Hepatocyte (in vitro differentiated cells): ENCODE results near the gene ANKHD1. TPM values are rescaled to one million over a fixed set of nuclear protein-coding genes. Genes with fewer than 3 reads are reported as not detected.

ENCODE experiments used
- DNase-seq: peaks from one replicate; pipeline ENCODE4 v3.0.0-alpha.2; 2016; ENCODE audit warnings: low spot score
- H2AFZ ChIP-seq: fragments of 200-600 bp; sonication (generic); 2 replicates; pipeline ENCODE4 v1.6.0; 2016; ENCODE audit warnings: antibody characterized with exemption, mild to moderate bottlenecking
- H3K27ac ChIP-seq: fragments of 200-600 bp; sonication (generic); 2 replicates; pipeline ENCODE4 v1.5.1; 2016; ENCODE audit warnings: mild to moderate bottlenecking
- H3K27me3 ChIP-seq: fragments of 200-600 bp; sonication (generic); 2 replicates; pipeline ENCODE4 v1.6.1; 2016
- H3K36me3 ChIP-seq: fragments of 200-600 bp; sonication (generic); replicated peaks from 2 replicates; pipeline ENCODE4 v1.5.1; 2016; ENCODE audit warnings: low read depth; ENCODE audit not compliant: insufficient read depth
- H3K4me1 ChIP-seq: fragments of 200-600 bp; sonication (generic); 2 replicates; pipeline ENCODE4 v1.5.1; 2016; ENCODE audit warnings: mild to moderate bottlenecking, moderate library complexity; ENCODE audit not compliant: insufficient read depth
- H3K4me2 ChIP-seq: fragments of 200-600 bp; sonication (generic); 2 replicates; pipeline ENCODE4 v1.6.0; 2016
- H3K4me3 ChIP-seq: fragments of 200-600 bp; sonication (generic); 2 replicates; pipeline ENCODE4 v1.5.1; 2016; ENCODE audit warnings: mild to moderate bottlenecking
- H3K79me2 ChIP-seq: fragments of 200-600 bp; sonication (generic); 2 replicates; pipeline ENCODE4 v1.6.0; 2017; ENCODE audit warnings: mild to moderate bottlenecking
- H3K9me2 ChIP-seq: fragments of 200-600 bp; sonication (generic); replicated peaks from 2 replicates; pipeline ENCODE4 v1.6.0; 2017; ENCODE audit warnings: mild to moderate bottlenecking; ENCODE audit not compliant: insufficient read depth
- H3K9me3 ChIP-seq: fragments of 200-600 bp; sonication (generic); 2 replicates; pipeline ENCODE4 v1.5.1; 2016; ENCODE audit warnings: low read depth, mild to moderate bottlenecking
- H4K20me1 ChIP-seq: fragments of 200-600 bp; sonication (generic); 2 replicates; pipeline ENCODE4 v1.6.0; 2016; ENCODE audit warnings: mild to moderate bottlenecking; ENCODE audit not compliant: insufficient read depth, poor library complexity, severe bottlenecking
- EZH2 ChIP-seq: fragments of 200-600 bp; sonication (generic); IDR thresholded peaks from 2 replicates; pipeline ENCODE4 v1.6.1; 2016; ENCODE audit warnings: antibody characterized with exemption, mild to moderate bottlenecking, borderline replicate concordance
- EZH2phosphoT487 ChIP-seq: fragments of 200-600 bp; sonication (generic); IDR thresholded peaks from one replicate; pipeline ENCODE4 v1.6.1; 2018; ENCODE audit warnings: antibody characterized with exemption, mild to moderate bottlenecking, low read depth, moderate library complexity; ENCODE audit not compliant: unreplicated experiment, severe bottlenecking
- WGBS: methylation state at CpG from one replicate; pipeline ENCODE4 v1.1.6; 2016; ENCODE audit warnings: low lambda C conversion rate; ENCODE audit errors: missing lambda C conversion rate; 5-methylcytosine and 5-hydroxymethylcytosine counted together
- polyA plus RNA-seq: library from polyadenylated mRNA; unstranded; fragments of >200 nt; fragmentation: Nextera tagmentation; extraction: Ambion mirVana; gene quantifications from 2 replicates; pipeline ENCODE4 v1.2.1, GENCODE V29; 2016
- total RNA-seq: library from RNA; depleted of rRNA; stranded (reverse); fragments of >200 nt; gene quantifications from 2 replicates; pipeline ENCODE4 v1.2.3, GENCODE V29; 2014
- TF ChIP-seq, protein P1 (sequence below): fragments of 200-600 bp; sonication (generic); IDR thresholded peaks from 2 replicates; pipeline ENCODE4 v1.5.1; 2016; ENCODE audit warnings: antibody characterized with exemption, mild to moderate bottlenecking; ENCODE audit not compliant: poor library complexity

ANKHD1 gene
- total and polyA plus RNA-seq, 2 experiments from 2014 or later, result 53.6 to 70.7 TPM

DNA sequence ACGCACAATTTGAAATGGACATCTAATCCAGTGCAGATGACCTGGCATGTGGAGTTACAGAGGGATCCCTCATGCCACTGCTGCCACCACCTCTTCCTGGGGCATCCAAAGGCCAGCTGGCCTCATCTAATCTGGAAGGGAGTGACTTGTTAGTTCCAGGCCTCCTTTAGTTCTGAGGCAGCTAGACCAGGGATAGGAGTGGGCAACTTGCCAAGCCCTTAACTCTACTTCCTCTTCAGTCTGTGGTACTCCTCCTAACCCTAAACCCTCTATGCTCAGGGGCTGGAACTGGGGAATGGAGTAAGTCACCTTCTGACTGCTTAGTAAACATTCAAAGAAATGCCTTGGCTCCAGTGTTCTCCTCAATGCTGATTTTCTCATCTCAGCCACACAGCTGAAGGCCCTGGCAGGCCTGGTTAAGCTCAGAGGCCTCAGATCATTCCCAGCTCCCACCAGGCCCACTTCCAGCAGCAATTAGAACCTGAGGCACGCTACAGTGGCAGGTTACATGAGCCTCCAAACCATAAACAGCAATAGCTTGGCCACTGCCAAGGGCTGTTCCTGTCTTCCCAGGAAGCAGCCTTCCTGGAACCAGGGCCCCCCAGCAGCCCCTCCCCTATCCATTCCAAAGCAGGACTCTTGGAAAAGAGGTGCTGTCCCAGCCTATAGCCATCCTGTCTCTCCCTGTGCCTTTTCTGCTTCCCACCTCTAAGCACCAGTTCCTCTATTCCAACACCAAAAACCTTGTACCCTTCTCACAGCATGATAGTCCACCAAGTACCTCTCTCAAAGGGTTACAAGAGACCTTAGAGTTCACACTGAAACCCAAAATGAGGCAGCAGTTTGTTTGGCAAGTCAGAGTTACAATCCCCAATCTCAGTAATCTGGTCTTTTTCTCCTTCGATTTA, 147.9 kb downstream of the ANKHD1 start:
- 82% methylated on average over 3 of the region's 3 CpGs for WGBS
- Histone ChIP-seq H3K9me2 (no peaks in the 10 kb centered on the region), H3K36me3 (no peaks in the 10 kb centered on the region), H3K27me3 (no peaks in the 10 kb centered on the region), H4K20me1 (peaks cover 4% of the 10 kb centered on the region), H3K9me3 (no peaks in the 10 kb centered on the region), H2AFZ (no peak overlapping the region), H3K79me2 (peaks cover 22% of the 10 kb centered on the region), H3K4me3 (no peak overlapping the region), H3K4me2 (no peak overlapping the region), H3K27ac (peak overlapping the region; percentile 76), H3K4me1 (peaks cover 23% of the 10 kb centered on the region)
- TF ChIP-seq, protein P1, sequence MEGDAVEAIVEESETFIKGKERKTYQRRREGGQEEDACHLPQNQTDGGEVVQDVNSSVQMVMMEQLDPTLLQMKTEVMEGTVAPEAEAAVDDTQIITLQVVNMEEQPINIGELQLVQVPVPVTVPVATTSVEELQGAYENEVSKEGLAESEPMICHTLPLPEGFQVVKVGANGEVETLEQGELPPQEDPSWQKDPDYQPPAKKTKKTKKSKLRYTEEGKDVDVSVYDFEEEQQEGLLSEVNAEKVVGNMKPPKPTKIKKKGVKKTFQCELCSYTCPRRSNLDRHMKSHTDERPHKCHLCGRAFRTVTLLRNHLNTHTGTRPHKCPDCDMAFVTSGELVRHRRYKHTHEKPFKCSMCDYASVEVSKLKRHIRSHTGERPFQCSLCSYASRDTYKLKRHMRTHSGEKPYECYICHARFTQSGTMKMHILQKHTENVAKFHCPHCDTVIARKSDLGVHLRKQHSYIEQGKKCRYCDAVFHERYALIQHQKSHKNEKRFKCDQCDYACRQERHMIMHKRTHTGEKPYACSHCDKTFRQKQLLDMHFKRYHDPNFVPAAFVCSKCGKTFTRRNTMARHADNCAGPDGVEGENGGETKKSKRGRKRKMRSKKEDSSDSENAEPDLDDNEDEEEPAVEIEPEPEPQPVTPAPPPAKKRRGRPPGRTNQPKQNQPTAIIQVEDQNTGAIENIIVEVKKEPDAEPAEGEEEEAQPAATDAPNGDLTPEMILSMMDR, result no peak
- TF ChIP-seq EZH2phosphoT487, result no peak
- DNase-seq, result peak; percentile 53

DNA sequence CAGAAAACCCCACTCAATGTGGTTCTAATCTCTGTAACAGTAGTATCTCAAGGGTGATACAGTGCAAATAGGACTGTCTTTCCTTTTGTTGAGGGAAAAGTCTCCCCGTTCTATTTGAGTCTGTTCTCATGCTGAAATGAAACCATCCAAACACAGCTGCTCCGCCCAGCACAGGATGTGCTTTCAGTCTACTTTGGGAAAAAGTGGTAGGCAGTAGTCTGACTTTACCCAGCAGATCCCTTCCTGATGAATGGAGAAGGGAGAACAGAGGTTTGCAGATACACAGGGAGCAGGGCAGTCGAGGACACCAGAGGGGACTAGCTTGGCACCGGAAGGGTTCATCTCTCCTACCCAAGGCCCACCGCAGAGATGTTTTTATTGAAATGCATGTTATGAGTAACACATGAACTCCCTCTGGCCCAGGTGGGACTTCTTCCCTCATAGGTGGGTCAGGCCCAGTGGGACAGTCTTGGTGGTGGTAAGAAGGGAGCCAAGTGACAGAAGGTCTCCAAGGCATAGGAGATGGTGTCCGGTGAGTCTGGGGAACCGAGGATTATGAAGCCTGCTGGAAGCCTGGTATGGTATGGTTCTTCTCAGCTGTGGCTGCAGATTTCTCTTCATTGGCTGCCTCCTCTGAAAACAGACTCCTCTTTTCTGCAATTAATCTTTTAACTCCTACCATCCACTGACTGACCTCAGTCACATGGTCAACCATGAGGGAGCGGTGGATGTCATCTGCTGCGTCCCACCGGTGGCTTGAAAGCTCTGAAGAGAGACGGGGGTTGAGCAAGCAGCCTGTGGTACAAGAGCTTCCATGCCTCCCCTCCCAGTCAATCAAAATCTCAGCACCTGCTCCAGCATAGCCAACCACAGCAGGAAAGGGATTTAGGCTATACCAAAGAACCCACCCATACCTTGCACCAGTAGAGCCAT, 148.8 kb downstream of the ANKHD1 start:
- Histone ChIP-seq H2AFZ (no peak overlapping the region), H3K4me2 (no peak overlapping the region), H3K4me3 (no peak overlapping the region), H3K36me3 (no peaks in the 10 kb centered on the region), H3K9me3 (no peaks in the 10 kb centered on the region), H4K20me1 (peaks cover 5% of the 10 kb centered on the region), H3K27me3 (no peaks in the 10 kb centered on the region), H3K9me2 (no peaks in the 10 kb centered on the region), H3K27ac (peak overlapping the region; percentile 76), H3K79me2 (peaks cover 31% of the 10 kb centered on the region), H3K4me1 (peaks cover 24% of the 10 kb centered on the region)
- 94% methylated on average over 11 of the region's 11 CpGs for WGBS
- TF ChIP-seq EZH2phosphoT487 (no peak), EZH2 (no peak)
- TF ChIP-seq, protein P1, result no peak
- no peak for DNase-seq

DNA sequence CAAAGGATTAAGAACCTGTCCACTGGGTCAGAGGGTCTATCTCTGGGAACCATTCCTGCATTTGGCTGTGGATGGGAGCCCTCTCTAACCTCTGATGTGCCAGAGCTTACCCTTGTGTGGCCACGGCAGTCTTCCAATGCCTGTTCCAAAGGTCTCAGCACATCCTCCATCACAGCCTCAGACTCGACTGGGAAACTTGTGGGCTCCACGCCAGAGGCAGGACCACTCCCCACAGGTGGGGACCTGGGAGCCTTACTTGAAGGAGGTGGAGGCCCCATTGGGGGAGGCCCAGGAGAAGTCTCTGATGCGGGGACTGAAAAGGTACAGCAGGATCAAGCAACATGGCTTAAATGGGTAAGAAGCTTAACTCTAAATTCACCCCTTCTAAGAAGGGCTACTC, 150.2 kb downstream of the ANKHD1 start:
- H3K9me3 ChIP-seq, result no peaks in the 10 kb centered on the region
- no peak overlapping the region for H2AFZ ChIP-seq
- no peak overlapping the region for H3K4me3 ChIP-seq
- no peak overlapping the region for H3K4me2 ChIP-seq
- H3K27me3 ChIP-seq, result no peaks in the 10 kb centered on the region
- H3K36me3 ChIP-seq, result no peaks in the 10 kb centered on the region
- peaks cover 5% of the 10 kb centered on the region for H4K20me1 ChIP-seq
- peaks cover 46% of the 10 kb centered on the region for H3K79me2 ChIP-seq
- TF ChIP-seq, protein P1, result no peak
- no peak for TF ChIP-seq EZH2phosphoT487
- no peak for TF ChIP-seq EZH2
- peaks cover 25% of the 10 kb centered on the region for H3K4me1 ChIP-seq
- no peak overlapping the region for H3K27ac ChIP-seq
- DNase-seq, result no peak
- 96% methylated on average over 4 of the region's 4 CpGs for WGBS
- H3K9me2 ChIP-seq, result no peaks in the 10 kb centered on the region
